Aorta (tissue), 5 donors: ENCODE results near the gene NEDD4L. TPM values are rescaled to one million over a fixed set of nuclear protein-coding genes. Genes with fewer than 3 reads are reported as not detected.

Experiments used
- ATAC-seq: fragments of 200-7000 bp; cut with Tn5 transposase; one replicate; pipeline ENCODE4 v1.9.1; 2022; ENCODE audit warnings: moderate library complexity; ENCODE audit not compliant: low FRiP score
- DNase-seq, 2 donors: peaks; one replicate each; pipeline ENCODE4 v3.0.0-alpha.2; 2020
- H3K27ac ChIP-seq, 2 donors: one replicate each; pipeline ENCODE4 v1.5.1; 2013; ENCODE audit warnings: low read length in 2 of 2, mild to moderate bottlenecking in 2 of 2, moderate library complexity in 2 of 2, control low read depth in 1 of 2, inconsistent platforms in 1 of 2, low read depth in 1 of 2
- H3K27me3 ChIP-seq, 2 donors: one replicate each; pipeline ENCODE4 v1.6.1; 2013; ENCODE audit warnings: control low read depth in 1 of 2, low read length in 1 of 2, mild to moderate bottlenecking in 1 of 2, moderate library complexity in 1 of 2; ENCODE audit not compliant: insufficient read depth in 2 of 2, control insufficient read depth in 1 of 2
- H3K36me3 ChIP-seq, 2 donors: one replicate each; pipeline ENCODE4 v1.6.1; 2013; ENCODE audit warnings: control low read depth in 1 of 2, low read length in 1 of 2, mild to moderate bottlenecking in 1 of 2; ENCODE audit not compliant: insufficient read depth in 2 of 2, control insufficient read depth in 1 of 2
- H3K4me1 ChIP-seq, 2 donors: one replicate each; pipeline ENCODE4 v1.6.1; 2013; ENCODE audit warnings: low read length in 2 of 2, control low read depth in 1 of 2, mild to moderate bottlenecking in 1 of 2, moderate library complexity in 1 of 2; ENCODE audit not compliant: insufficient read depth in 2 of 2, control insufficient read depth in 1 of 2
- H3K4me3 ChIP-seq, 2 donors: one replicate each; pipeline ENCODE4 v1.5.1; 2013; ENCODE audit warnings: low read length in 2 of 2, control low read depth in 1 of 2, mild to moderate bottlenecking in 1 of 2
- H3K9me3 ChIP-seq: one replicate; pipeline ENCODE4 v1.6.1; 2013; ENCODE audit warnings: mild to moderate bottlenecking, low read length; ENCODE audit not compliant: control insufficient read depth
- WGBS, 2 donors: extraction: QIAGEN DNeasy Blood & Tissue Kit; methylation state at CpG; one replicate each; pipeline ENCODE4 v1.1.7; 2013; 5-methylcytosine and 5-hydroxymethylcytosine counted together
- intact Hi-C, 2 donors: fragments of 100-400 bp; cut with DNase I; formaldehyde crosslinking; loops; one replicate each; pipeline versions ENCODE4 v1.14.2 to v1.15.0; 2022
- polyA plus RNA-seq, 2 donors: library from polyadenylated mRNA; stranded (reverse); fragments of 200-250 nt; gene quantifications; one replicate each; pipeline ENCODE4 v1.2.3, GENCODE V29; 2013
- total RNA-seq, 2 donors: library from RNA; stranded (reverse); fragmentation: NEBNext Ultra II Directional; extraction: Animal tissue kit (Norgen Biotek cat#: 25700); gene quantifications; one replicate each; pipeline ENCODE4 v1.2.1, GENCODE V29; 2021
- donor health status: healthy with polysubstance abuse.
- donor health status: Bipolar disorder and iron deficiency.
- donor health status: DM: no; HTN: no; CAD: no.
- donor health status: DM: no; HTN: no; CAD: no.
- donor health status: DM: yes; HTN: yes; CAD: no.

The NEDD4L gene
- total and polyA plus RNA-seq, 4 donors = 4.0 to 24.0 (median 17.8) TPM

- WGBS, 2 donors = 65 to 73% methylated on average over 10 of the region's 10 CpGs
- ATAC-seq = no peak
- DNase-seq = no peak
- intact Hi-C loops = no loop called here
- no peaks in the 10 kb centered on the region for H3K27me3 ChIP-seq
- H3K4me3 ChIP-seq = no peak overlapping the region
- no peak overlapping the region for H3K27ac ChIP-seq
- H3K36me3 ChIP-seq = no peaks in the 10 kb centered on the region
- no peaks in the 10 kb centered on the region for H3K9me3 ChIP-seq
- H3K4me1 ChIP-seq = no peaks in the 10 kb centered on the region
These were observed 131.2 kb downstream of the NEDD4L start for GRCh38 chr18:58175122-58175785.

- H3K36me3 ChIP-seq = no peaks in the 10 kb centered on the region
- H3K27me3 ChIP-seq = no peaks in the 10 kb centered on the region
- 91 to 96% methylated on average over 5 of the region's 5 CpGs for WGBS, 2 donors
- ATAC-seq = no peak
- no peaks in the 10 kb centered on the region for H3K9me3 ChIP-seq
- DNase-seq = no peak
- no peak overlapping the region for H3K4me3 ChIP-seq
- H3K4me1 ChIP-seq = no peaks in the 10 kb centered on the region
- H3K27ac ChIP-seq = no peak overlapping the region
- intact Hi-C loops = no loop called here
These were observed 131.8 kb downstream of the NEDD4L start for GRCh38 chr18:58175786-58176176.

DNA sequence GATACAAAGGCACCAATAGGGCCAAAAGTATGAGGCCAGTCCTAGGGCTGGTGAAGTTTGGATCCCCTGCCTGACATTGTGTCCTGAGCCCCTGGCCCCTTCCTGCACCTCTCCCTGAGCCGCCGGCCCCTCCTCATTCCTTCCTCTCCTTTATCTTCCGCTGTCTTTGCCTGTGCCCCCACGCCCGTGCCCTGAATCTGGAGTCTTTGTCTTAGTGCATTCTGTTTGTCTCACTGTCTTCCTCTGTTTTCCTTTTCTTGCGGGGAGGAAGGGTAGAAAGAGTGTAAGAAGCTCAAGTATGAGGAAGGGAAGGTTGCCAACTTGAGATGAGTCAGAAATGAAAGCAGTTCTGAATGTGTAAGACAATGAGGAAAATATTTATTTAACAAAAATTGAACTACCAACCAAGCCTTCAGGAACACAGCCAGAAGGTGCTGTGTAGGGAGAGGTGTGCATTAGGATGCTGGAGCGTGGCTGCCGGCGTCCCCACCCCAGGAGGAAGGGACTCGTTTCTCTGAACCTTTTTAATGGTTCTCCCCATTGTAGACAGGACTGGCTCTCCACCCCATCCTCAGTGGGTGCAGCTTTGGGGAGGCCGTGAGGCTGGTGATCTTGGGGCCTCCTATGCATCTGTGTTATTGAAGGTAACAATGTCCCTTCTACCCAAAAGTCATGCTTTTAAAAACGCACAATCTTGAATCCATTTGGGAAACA, 133.1 kb downstream of the NEDD4L start:
- H3K27me3 ChIP-seq = no peaks in the 10 kb centered on the region
- intact Hi-C loops = no loop called here
- H3K4me3 ChIP-seq = no peak overlapping the region
- H3K36me3 ChIP-seq = no peaks in the 10 kb centered on the region
- no peak overlapping the region for H3K27ac ChIP-seq
- ATAC-seq (no peak), DNase-seq (no peak)
- no peaks in the 10 kb centered on the region for H3K9me3 ChIP-seq
- WGBS, 2 donors = 70 to 77% methylated on average over 12 of the region's 12 CpGs
- H3K4me1 ChIP-seq = no peaks in the 10 kb centered on the region

DNA sequence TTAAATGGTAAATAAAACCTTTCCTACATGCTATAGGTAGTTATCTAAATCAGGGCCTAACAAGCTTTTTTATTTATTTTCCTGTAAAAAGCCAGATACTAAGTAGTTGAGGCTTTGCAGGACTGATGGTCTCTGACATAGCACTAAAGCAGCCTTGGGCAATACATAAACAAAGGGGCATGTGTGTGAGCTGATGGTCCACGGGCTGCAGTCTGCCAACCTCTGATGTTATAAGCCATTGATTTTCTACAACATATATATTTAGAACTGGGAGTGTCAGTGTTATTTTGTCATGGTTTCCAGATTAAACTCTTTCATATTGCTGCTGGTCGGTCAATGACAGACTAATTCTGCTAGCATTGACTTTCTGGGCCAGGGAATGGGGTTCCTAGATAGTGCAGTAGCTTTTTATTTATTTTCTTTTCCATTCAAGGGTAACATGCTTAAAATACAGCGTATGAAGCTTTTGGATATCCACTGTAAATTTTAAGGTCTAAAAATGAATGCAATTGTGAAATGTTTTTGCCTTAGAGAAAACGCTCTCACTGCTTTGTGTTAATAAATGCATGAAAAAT, 134.0 kb downstream of the NEDD4L start:
- Histone ChIP-seq H3K9me3 (no peaks in the 10 kb centered on the region), H3K4me1 (no peaks in the 10 kb centered on the region), H3K27ac (no peak overlapping the region), H3K36me3 (no peaks in the 10 kb centered on the region), H3K27me3 (no peaks in the 10 kb centered on the region), H3K4me3 (no peak overlapping the region)
- WGBS, 2 donors = 84 to 89% methylated on average over 4 of the region's 4 CpGs
- intact Hi-C loops = no loop called here
- ATAC-seq (no peak), DNase-seq (no peak)

- intact Hi-C loops = no loop called here
- Histone ChIP-seq H3K36me3 (no peaks in the 10 kb centered on the region), H3K9me3 (no peaks in the 10 kb centered on the region), H3K4me1 (no peaks in the 10 kb centered on the region), H3K4me3 (no peak overlapping the region), H3K27me3 (no peaks in the 10 kb centered on the region), H3K27ac (no peak overlapping the region)
- WGBS, 2 donors = 51 to 68% methylated on average over 8 of the region's 8 CpGs
- no peak for ATAC-seq
- DNase-seq = no peak
These were observed 134.5 kb downstream of the NEDD4L start for GRCh38 chr18:58178511-58178910.

- Histone ChIP-seq H3K36me3 (no peaks in the 10 kb centered on the region), H3K9me3 (no peaks in the 10 kb centered on the region), H3K4me3 (no peak overlapping the region), H3K27me3 (no peaks in the 10 kb centered on the region), H3K27ac (no peak overlapping the region), H3K4me1 (no peaks in the 10 kb centered on the region)
- WGBS, 2 donors = 89 to 90% methylated on average over 16 of the region's 16 CpGs
- ATAC-seq (no peak), DNase-seq (no peak)
- intact Hi-C loops = loop anchor here in 1 of 2 donors (10.0 kb wide), 1 partner anchor 145 kb away; no protein-coding TSS in a partner anchor
These were observed 136.1 kb downstream of the NEDD4L start for GRCh38 chr18:58180172-58180571.

GRCh38 chr18:58180738-58181353, 136.8 kb downstream of the NEDD4L start:
- intact Hi-C loops = loop anchor here in 1 of 2 donors (10.0 kb wide), 1 partner anchor 144 kb away; no protein-coding TSS in a partner anchor
- Histone ChIP-seq H3K36me3 (no peaks in the 10 kb centered on the region), H3K9me3 (no peaks in the 10 kb centered on the region), H3K27me3 (no peaks in the 10 kb centered on the region), H3K27ac (no peak overlapping the region), H3K4me1 (no peaks in the 10 kb centered on the region), H3K4me3 (no peak overlapping the region)
- WGBS, 2 donors = 37 to 39% methylated on average over 5 of the region's 5 CpGs
- DNase-seq (no peak), ATAC-seq (no peak)

- H3K4me1 ChIP-seq = no peaks in the 10 kb centered on the region
- H3K36me3 ChIP-seq = no peaks in the 10 kb centered on the region
- intact Hi-C loops = loop anchor here in 1 of 2 donors (10.0 kb wide), 1 partner anchor 143 kb away; no protein-coding TSS in a partner anchor
These were observed 138.0 kb downstream of the NEDD4L start for GRCh38 chr18:58181988-58182387.

More at GRCh38 chr18:58181988-58182387, 138.0 kb downstream of the NEDD4L start:
- ATAC-seq (no peak), DNase-seq (no peak)
- Histone ChIP-seq H3K27me3 (no peaks in the 10 kb centered on the region), H3K9me3 (no peaks in the 10 kb centered on the region), H3K4me3 (no peak overlapping the region), H3K27ac (no peak overlapping the region)
- 59 to 65% methylated on average over 2 of the region's 2 CpGs for WGBS, 2 donors
